Astrocyte of the cerebellum (primary cell): ENCODE results near the gene PRKG1.

Experiments used
- DNase-seq: peaks from one replicate; pipeline ENCODE4 v3.0.0-alpha.2; 2011; ENCODE audit warnings: low read depth
- H3K4me3 ChIP-seq: 2 replicates; pipeline ENCODE4 v1.5.1; 2011; ENCODE audit warnings: mild to moderate bottlenecking, low read depth, low read length, moderate library complexity
- CTCF ChIP-seq: IDR thresholded peaks from 2 replicates; pipeline ENCODE4 v1.5.1; 2012; ENCODE audit warnings: low read length, low read depth, moderate library complexity, mild to moderate bottlenecking; ENCODE audit errors: missing control alignments
- in situ Hi-C: cut with HindIII; loops from 2 replicates; pipeline ENCODE4 v1.10.0; 2017; ENCODE audit warnings: low sequenced_read_pairs

PRKG1 gene

DNA sequence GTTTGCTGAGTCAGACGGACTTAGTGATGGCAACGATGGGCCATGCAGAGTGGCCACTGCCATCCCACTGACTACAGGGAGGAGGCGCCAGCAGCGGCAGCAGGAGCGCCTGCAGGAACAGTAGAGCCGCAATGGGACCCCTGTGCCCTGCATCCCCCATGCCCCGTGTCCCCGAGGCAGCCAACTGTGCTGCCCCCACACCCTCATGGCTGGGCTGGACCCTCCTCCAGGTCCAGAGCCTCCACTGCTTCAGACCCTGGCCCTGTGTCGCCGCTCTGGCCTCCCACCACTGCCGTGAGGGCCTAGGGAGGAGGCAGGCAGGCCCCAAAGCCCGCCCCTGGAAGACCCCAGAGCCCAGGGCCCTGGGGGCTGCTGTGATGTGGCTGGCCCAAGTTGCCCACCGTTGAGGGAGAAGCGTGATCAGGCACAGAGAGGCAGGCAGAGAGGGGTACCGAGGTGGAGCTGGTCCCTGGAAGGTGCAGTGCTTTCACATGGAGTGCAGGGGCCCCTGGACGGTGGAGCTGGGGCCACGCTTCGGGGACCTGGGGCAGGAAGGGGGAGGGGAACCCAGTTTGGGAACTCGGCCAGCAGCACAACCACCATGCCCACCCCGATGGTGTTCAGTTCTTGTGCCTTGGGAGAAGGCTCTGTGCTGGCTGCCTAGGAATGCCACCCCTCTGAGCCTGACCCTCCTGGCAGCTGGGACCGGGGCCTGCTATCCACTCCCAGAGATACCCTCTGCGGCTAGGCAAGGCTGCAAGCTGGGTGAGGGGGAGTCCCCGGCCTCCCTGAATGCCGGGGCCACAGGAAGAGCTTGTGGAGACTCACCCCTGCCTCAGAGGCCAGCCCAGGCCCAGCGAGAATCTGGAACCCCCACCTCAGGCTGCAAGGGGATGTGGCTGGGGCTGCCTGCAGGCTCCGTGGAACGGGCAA lies 1272.4 kb downstream of the PRKG1 start:
- no peak overlapping the region for H3K4me3 ChIP-seq
- DNase-seq: no peak
- in situ Hi-C loops: no loop called here
- no peak for TF ChIP-seq CTCF

DNA sequence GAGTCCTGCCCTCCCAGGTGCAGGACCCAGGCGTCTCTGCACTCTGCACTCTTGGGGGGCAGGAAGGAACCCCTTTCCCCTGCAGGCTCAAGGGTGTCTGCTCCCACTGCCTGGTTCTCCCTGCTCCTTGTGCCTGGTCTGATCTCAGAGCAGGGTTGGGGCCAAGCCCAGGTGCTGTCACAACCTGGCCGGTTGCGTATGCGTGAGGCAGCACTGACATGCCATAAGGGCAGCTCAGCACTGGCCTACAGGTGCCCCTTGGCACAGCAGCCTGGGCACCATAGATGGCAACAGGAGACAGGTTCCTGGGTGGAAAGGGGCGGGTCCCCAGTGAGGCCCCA lies 1273.0 kb downstream of the PRKG1 start:
- in situ Hi-C loops: no loop called here
- DNase-seq: no peak
- H3K4me3 ChIP-seq: no peak overlapping the region
- no peak for TF ChIP-seq CTCF
